PC-9 (cell line): Measurements from ENCODE around the gene PLXNA3. TPM values are rescaled to one million over a fixed set of nuclear protein-coding genes. Genes with fewer than 3 reads are reported as not detected.

Source experiments
- BruUV-seq: library from RNA; stranded (reverse); fragments of 400-500 nt; replicated peaks from 2 replicates; lab custom pipeline; 2021; lab: Mats Ljungman, UMichigan
- CTCF ChIA-PET: fragments of 300-600 bp; sonication (Branson Sonifier 250); formaldehyde crosslinking; loops from one replicate; lab custom pipeline; 2022; ENCODE audit warnings: antibody characterized with exemption; lab: Charles Lee
- POLR2A ChIA-PET: fragments of 300-600 bp; sonication (Branson Sonifier 250); formaldehyde crosslinking; loops from one replicate; lab custom pipeline; 2022; ENCODE audit warnings: antibody characterized with exemption; ENCODE audit not compliant: unreplicated experiment; lab: Charles Lee
- DNase-seq, 2 experiments: peaks; one replicate each; pipeline versions ENCODE4 v3.0.0 to v3.0.0-alpha.2; 2015 to 2022; ENCODE audit warnings: mixed read lengths in 1 of 2
- H2AFZ ChIP-seq: fragments of 200-600 bp; sonication (generic); 2 replicates; pipeline ENCODE4 v1.8.1; 2017; ENCODE audit warnings: antibody characterized with exemption
- H3F3A ChIP-seq: fragments of 200-600 bp; sonication (generic); 2 replicates; pipeline ENCODE4 v1.8.1; 2017; ENCODE audit warnings: antibody characterized with exemption, mild to moderate bottlenecking, low read depth; ENCODE audit not compliant: insufficient read depth
- H3K27ac ChIP-seq: fragments of 200-600 bp; sonication (generic); 2 replicates; pipeline ENCODE4 v1.6.1; 2016; ENCODE audit warnings: mixed run types
- H3K27me3 ChIP-seq: fragments of 200-600 bp; sonication (generic); 2 replicates; pipeline ENCODE4 v1.6.1; 2016; ENCODE audit warnings: low read depth, mixed run types; ENCODE audit not compliant: insufficient read depth
- H3K36me3 ChIP-seq: fragments of 200-600 bp; sonication (generic); 2 replicates; pipeline ENCODE4 v1.6.1; 2016; ENCODE audit warnings: low read depth, mixed run types
- H3K4me1 ChIP-seq: fragments of 200-600 bp; sonication (generic); replicated peaks from 2 replicates; pipeline ENCODE4 v1.6.1; 2016; ENCODE audit warnings: mixed run types; ENCODE audit not compliant: insufficient read depth
- H3K4me2 ChIP-seq: fragments of 200-600 bp; sonication (generic); 2 replicates; pipeline ENCODE4 v1.6.1; 2017; ENCODE audit warnings: mixed run types
- H3K4me3 ChIP-seq: fragments of 200-600 bp; sonication (generic); 2 replicates; pipeline ENCODE4 v1.6.1; 2016; ENCODE audit warnings: mixed run types
- H3K79me2 ChIP-seq: fragments of 200-600 bp; sonication (generic); 2 replicates; pipeline ENCODE4 v1.6.1; 2017; ENCODE audit warnings: low read depth, mixed run types
- H3K9me2 ChIP-seq: fragments of 200-600 bp; sonication (generic); 2 replicates; pipeline ENCODE4 v1.8.1; 2017; ENCODE audit warnings: mild to moderate bottlenecking; ENCODE audit not compliant: insufficient read depth
- H3K9me3 ChIP-seq: fragments of 200-600 bp; sonication (generic); 2 replicates; pipeline ENCODE4 v1.8.1; 2016; ENCODE audit warnings: low read depth; ENCODE audit not compliant: insufficient read depth
- H4K20me1 ChIP-seq: fragments of 200-600 bp; sonication (generic); 2 replicates; pipeline ENCODE4 v1.8.1; 2017; ENCODE audit not compliant: insufficient read depth
- EZH2 ChIP-seq: fragments of 200-600 bp; sonication (generic); IDR thresholded peaks from 2 replicates; pipeline ENCODE4 v1.8.0; 2017; ENCODE audit warnings: antibody characterized with exemption, low read depth
- intact Hi-C: fragments of 100-400 bp; cut with micrococcal nuclease; formaldehyde crosslinking; loops from one replicate; pipeline ENCODE4 v1.10.0; 2022; ENCODE audit not compliant: unreplicated experiment
- total RNA-seq: library from RNA; stranded (reverse); gene quantifications from 2 replicates; pipeline ENCODE4 v1.2.3, GENCODE V29; 2021
- TF ChIP-seq, protein P1 (sequence below): fragments of 200-600 bp; sonication (generic); conservative IDR thresholded peaks from 2 replicates; pipeline ENCODE4 v1.6.1; 2017; ENCODE audit warnings: mixed run types, antibody characterized with exemption, mild to moderate bottlenecking, moderate library complexity

Gene PLXNA3
- total RNA-seq, 1 experiment from 2014 or later: 124 TPM

DNA sequence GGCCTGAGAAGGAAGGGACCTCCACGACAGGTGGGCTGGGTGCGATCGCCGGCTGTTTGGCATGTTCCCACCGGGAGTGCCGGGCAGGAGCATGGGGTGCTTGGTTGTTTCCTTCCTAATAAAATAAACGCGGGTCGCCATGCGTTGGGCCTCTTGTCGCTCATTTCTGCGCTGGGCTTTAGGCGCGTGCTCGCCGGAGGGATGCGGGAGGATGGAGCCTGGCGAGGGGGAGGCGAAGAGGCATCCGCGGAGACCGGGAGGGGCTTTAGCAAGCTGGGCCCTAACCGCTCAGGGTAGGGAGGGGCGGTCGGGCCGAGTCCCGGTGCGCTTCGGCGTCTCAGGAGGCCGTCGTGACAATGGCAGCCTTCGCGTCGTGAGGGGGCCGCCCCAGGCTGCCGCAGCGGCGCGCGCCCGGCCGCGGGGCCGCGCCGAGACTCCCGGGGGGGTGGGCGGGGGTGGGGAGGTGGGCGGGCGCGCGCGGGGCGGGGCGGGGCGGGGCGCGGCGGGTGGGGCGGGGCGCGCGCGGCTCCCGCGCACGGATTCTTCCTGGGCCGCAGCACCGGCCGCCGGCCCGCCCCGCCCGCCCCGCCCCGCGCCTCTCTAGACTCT, 21.6 kb upstream of the PLXNA3 start:
- ChIA-PET POLR2A (no interaction called here), CTCF (no interaction called here)
- H3K4me1 ChIP-seq: peaks cover 7% of the 10 kb centered on the region; the same call in 1 of the 2 replicates
- peak in 1 of 2 experiments; percentile 22 for DNase-seq
- intact Hi-C loops: no loop called here
- peaks cover 15% of the 10 kb centered on the region for H3K79me2 ChIP-seq
- H3K9me3 ChIP-seq: no peaks in the 10 kb centered on the region
- BruUV-seq: no TSS peak
- peak overlapping the region; percentile 56; the same call in 1 of the 2 replicates for H3K4me3 ChIP-seq
- no peaks in the 10 kb centered on the region; the same call in 1 of the 2 replicates for H3F3A ChIP-seq
- no peaks in the 10 kb centered on the region for H3K9me2 ChIP-seq
- H3K36me3 ChIP-seq: no peaks in the 10 kb centered on the region
- no peaks in the 10 kb centered on the region for H4K20me1 ChIP-seq
- H3K27me3 ChIP-seq: no peaks in the 10 kb centered on the region
- H2AFZ ChIP-seq: no peak overlapping the region
- TF ChIP-seq, protein P1, sequence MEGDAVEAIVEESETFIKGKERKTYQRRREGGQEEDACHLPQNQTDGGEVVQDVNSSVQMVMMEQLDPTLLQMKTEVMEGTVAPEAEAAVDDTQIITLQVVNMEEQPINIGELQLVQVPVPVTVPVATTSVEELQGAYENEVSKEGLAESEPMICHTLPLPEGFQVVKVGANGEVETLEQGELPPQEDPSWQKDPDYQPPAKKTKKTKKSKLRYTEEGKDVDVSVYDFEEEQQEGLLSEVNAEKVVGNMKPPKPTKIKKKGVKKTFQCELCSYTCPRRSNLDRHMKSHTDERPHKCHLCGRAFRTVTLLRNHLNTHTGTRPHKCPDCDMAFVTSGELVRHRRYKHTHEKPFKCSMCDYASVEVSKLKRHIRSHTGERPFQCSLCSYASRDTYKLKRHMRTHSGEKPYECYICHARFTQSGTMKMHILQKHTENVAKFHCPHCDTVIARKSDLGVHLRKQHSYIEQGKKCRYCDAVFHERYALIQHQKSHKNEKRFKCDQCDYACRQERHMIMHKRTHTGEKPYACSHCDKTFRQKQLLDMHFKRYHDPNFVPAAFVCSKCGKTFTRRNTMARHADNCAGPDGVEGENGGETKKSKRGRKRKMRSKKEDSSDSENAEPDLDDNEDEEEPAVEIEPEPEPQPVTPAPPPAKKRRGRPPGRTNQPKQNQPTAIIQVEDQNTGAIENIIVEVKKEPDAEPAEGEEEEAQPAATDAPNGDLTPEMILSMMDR: no peak
- no peak for TF ChIP-seq EZH2
- H3K4me2 ChIP-seq: no peak overlapping the region
- H3K27ac ChIP-seq: no peak overlapping the region

DNA sequence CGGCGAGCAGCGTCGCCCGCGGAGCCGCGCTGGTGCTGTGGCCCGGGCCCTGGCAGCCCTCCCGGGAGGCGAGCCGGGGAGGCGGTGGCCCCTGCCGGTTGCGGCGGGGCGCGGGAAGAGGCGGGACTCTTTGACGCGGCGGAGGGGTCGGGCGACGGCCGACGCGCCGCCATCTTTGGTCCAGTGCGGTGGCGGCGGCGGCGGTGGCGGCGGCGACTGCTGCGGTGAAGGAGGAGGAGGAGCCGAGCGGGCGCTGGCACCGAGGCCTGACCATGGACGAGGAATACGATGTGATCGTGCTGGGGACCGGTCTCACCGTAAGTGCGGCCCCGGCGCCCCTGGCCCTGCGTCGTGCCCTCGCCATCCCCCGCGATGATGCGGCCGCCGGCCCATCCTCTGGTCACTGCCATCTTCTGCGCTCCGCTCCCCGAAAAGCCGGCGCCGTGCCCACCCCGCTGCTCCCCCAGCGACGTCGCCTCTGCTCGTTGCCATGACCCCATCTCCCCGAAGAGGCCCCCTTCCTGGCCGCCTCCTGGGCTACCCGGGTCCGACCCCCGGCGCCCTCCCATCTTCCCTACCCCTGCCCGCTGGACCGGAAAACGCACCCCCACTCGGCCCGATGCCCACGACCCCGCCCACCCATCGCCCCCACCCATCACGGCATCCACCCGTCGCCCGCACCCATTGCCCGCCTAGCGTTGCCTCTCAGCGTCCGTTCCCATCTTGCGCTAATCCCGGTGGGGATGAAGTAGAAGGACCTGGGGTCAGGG, 20.9 kb upstream of the PLXNA3 start, which contains the start of gene GDI1:
TSS of gene GDI1 (plus strand) at position 172 of the 770 bp plus-strand sequence. CDS start at position 273, 101 bp downstream.
- Histone ChIP-seq H3K27me3 (no peaks in the 10 kb centered on the region), H3K4me2 (peak within 1 kb of the TSS; percentile 86), H3K79me2 (peaks cover 15% of the 10 kb centered on the region), H3K9me3 (no peaks in the 10 kb centered on the region), H3K4me3 (peak within 1 kb of the TSS; percentile 56; the same call in 1 of the 2 replicates), H3K27ac (no peak within 1 kb of the TSS), H4K20me1 (no peaks in the 10 kb centered on the region), H3K4me1 (peaks cover 7% of the 10 kb centered on the region; the same call in 1 of the 2 replicates), H3K36me3 (no peaks in the 10 kb centered on the region), H3F3A (peaks cover 5% of the 10 kb centered on the region; the same call in 1 of the 2 replicates), H3K9me2 (no peaks in the 10 kb centered on the region), H2AFZ (peak within 1 kb of the TSS; percentile 70; the same call in 1 of the 2 replicates)
- no TSS peak for BruUV-seq
- ChIA-PET CTCF (no interaction called here), POLR2A (no interaction called here)
- peak in 1 of 2 experiments; percentile 61 for DNase-seq
- TF ChIP-seq EZH2: no peak
- TF ChIP-seq, protein P1: no peak
- intact Hi-C loops: no loop called here

GRCh38 chrX:154437971-154438893, 19.8 kb upstream of the PLXNA3 start:
- Histone ChIP-seq H3K9me2 (no peaks in the 10 kb centered on the region), H3K79me2 (peaks cover 15% of the 10 kb centered on the region), H4K20me1 (no peaks in the 10 kb centered on the region), H3K4me2 (peak overlapping the region; percentile 86), H3K4me1 (peaks cover 7% of the 10 kb centered on the region; the same call in 1 of the 2 replicates), H3K4me3 (peak overlapping the region; percentile 56; the same call in 1 of the 2 replicates), H3K9me3 (no peaks in the 10 kb centered on the region), H3K36me3 (no peaks in the 10 kb centered on the region), H3K27me3 (no peaks in the 10 kb centered on the region), H3K27ac (no peak overlapping the region), H2AFZ (no peak overlapping the region), H3F3A (peaks cover 8% of the 10 kb centered on the region; the same call in 1 of the 2 replicates)
- POLR2A ChIA-PET: no interaction called here
- no peak for TF ChIP-seq EZH2
- TF ChIP-seq, protein P1: no peak
- intact Hi-C loops: no loop called here
- DNase-seq: no peak
- CTCF ChIA-PET: no interaction called here
- BruUV-seq: TSS peak; percentile 41
